Prostate gland (tissue), 2 donors: ENCODE measurements around the gene EPG5.

Experiments
- POLR2A ChIP-seq: fragments of 450-650 bp; IDR thresholded peaks from one replicate; pipeline ENCODE4 v1.6.1; 2016; ENCODE audit warnings: antibody characterized with exemption, mild to moderate bottlenecking
- POLR2AphosphoS5 ChIP-seq: sonication (generic); formaldehyde crosslinking; IDR thresholded peaks from one replicate; pipeline ENCODE4 v1.6.1; 2017; ENCODE audit warnings: antibody characterized with exemption
- TF ChIP-seq, protein P1 (sequence below), 4 experiments: fragments of 200-600 bp in 2 of 4; fragments of 450-650 bp in 2 of 4; sonication (generic) in 2 of 4; IDR thresholded peaks; 1 replicate in 3 of 4; 2 replicates in 1 of 4; pipeline ENCODE4 v1.5.1; 2016 to 2019; ENCODE audit warnings: antibody characterized with exemption in 4 of 4, mild to moderate bottlenecking in 2 of 4, moderate library complexity in 2 of 4

DNA sequence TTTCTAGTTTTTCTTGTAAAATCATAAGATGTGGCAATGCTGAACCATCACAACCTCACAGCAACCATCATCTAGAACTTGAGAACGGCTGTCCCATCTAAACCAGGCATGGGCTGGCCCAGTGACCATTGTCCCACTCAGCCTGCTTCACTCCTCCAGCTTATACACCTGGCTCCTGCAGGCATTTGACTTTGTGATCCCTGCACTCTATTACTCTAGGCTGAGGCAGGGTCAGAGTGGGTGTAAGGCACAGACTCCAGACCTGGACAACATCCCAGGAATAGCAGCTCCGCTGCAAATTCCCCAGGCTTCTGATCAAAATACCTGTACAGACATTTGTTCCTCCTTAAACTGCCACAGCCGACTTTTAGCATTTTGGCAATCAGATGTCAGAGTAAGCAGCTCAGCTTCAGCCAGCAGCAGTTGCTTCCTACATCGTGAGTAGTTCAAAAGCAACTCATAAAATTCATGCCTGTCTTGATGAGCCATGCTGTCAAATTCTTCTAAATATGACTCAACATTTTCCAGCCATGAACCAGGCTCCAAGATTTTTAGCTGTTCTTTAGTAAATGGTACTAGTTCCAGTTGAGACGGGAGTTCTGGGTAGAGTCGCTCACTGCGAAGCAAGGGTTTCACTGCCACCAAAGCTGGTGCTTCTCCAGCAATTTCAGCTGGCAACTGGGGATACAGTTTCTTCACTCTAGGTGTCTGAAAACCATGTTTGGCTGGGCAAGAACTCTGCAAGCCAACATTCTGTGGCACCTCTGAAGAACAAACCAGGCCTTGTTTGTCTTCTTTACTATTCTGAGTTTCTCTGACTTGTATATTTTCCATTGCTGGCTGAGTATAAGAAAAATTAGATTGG, 12.8 kb downstream of the EPG5 start:
- TF ChIP-seq, protein P1, sequence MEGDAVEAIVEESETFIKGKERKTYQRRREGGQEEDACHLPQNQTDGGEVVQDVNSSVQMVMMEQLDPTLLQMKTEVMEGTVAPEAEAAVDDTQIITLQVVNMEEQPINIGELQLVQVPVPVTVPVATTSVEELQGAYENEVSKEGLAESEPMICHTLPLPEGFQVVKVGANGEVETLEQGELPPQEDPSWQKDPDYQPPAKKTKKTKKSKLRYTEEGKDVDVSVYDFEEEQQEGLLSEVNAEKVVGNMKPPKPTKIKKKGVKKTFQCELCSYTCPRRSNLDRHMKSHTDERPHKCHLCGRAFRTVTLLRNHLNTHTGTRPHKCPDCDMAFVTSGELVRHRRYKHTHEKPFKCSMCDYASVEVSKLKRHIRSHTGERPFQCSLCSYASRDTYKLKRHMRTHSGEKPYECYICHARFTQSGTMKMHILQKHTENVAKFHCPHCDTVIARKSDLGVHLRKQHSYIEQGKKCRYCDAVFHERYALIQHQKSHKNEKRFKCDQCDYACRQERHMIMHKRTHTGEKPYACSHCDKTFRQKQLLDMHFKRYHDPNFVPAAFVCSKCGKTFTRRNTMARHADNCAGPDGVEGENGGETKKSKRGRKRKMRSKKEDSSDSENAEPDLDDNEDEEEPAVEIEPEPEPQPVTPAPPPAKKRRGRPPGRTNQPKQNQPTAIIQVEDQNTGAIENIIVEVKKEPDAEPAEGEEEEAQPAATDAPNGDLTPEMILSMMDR (IDR thresholded peaks at IDR 0.05) = no peak
- no peak for TF ChIP-seq POLR2AphosphoS5
- TF ChIP-seq POLR2A = no peak
